Stimulated activated CD8-positive, alpha-beta memory T cell treated with anti-CD3 and anti-CD28 coated beads, Interleukin-4, amount 100 ng/mL, for 4 hours (primary cell): ENCODE data around the gene LRRC4C.

Experiments
- DNase-seq, 2 donors: peaks; one replicate each; pipeline ENCODE4 v3.0.0-alpha.2; 2020; ENCODE audit warnings: low read depth in 2 of 2, low spot score in 1 of 2

The LRRC4C gene

DNA sequence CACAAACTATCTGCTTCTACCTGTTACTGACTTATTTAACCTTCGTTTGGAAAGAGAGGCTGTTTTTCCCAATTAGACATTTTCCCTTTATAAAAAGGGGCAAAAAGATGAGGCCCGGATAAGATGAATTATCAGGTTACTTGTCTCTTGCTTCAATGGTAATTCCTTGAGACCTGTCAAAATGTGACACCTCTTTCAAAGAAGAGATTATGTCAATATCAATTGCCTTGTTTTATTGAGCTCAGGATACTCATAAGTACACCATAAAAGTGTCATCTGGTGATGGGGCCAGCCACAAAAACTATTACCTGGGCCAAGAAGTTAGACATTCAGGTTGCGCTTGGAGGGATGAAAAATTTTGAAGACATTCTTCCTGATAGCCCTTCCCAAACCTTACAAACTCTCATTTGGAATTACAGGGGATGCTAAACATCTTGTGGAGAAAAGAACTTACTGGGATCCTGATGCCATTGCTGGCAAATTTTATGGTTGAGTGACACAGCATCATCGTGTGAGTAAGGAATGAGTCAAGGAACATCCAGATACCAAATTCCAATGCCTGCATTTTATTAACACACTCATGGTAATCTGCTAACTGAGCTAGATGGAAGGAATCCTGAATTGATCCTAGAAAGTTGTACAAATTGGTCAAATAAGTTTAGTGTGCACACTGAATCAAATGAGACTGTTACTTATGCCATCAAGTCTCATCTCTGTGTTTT, 1071.2 kb downstream of the LRRC4C start:
- DNase-seq, result no peak

DNA sequence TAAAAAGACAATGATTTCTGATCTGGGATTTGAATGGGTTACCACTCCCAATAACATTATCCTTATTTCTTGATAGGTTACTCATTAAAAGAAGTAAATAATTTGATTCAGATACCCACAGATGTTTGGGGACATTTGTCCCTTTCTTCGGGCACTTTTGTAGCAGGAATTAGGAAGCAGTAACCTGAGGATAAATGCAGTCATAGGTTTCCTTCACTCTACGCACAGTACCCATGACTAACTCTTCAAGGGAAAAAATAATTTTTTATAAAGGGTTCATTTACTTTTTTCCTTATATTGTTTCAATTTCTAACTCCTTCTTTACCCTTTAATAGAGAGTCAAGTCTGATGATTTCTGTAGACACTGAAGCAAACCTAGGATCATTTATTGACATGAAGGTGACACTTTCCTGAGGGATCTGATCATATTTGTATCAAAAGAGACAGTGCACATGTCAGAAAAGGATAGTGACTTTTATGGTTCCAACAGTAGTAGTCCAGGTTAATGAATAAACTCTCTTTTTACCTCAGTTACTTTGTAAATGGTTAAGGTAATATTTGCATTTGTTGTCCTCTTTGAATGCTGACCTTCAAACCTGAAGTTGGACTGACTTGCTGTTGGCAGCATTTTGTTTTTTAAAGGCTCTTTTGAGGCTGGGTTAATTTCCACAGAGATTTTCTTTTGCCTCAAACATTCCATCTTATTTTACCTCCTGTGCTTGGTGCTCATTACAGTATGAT, 1072.0 kb downstream of the LRRC4C start:
- no peak for DNase-seq

DNA sequence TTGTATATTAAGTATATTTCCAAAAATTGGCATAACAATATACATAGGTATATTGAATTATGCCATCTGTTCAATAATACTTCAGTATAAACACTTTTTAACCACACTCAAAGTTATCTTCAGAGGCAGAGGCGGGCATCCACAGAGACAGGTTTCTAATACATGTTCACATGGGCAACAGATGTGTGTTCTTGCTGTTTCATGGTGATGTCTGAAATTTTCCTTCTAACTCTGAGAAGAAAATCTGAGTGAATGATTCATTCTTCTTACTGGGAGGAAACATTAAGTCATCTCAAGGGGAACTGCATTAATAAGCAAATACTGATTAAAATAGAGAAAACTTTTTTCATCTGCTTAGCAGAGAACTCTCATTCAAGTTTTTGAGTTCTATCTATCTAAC, 1074.5 kb downstream of the LRRC4C start:
- DNase-seq, result no peak

DNA sequence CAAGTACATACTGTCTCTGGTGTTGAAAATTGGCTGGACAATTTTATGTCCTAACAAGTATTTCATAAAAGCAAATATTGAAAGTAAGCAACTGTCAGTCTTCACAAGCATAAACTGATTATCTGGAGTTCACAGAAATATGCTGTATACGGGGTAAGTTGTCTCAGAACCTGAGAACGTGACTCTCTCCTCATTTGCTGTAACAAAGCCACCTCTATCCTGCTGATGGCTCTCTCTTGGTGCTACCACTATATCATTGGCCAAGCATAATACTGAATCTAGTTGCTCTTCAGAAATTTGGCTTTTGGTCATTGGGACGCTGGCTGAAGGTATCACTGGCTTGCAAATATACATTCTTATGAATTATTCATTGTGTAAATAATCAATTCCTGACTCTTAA, 1078.0 kb downstream of the LRRC4C start:
- DNase-seq, result no peak

DNA sequence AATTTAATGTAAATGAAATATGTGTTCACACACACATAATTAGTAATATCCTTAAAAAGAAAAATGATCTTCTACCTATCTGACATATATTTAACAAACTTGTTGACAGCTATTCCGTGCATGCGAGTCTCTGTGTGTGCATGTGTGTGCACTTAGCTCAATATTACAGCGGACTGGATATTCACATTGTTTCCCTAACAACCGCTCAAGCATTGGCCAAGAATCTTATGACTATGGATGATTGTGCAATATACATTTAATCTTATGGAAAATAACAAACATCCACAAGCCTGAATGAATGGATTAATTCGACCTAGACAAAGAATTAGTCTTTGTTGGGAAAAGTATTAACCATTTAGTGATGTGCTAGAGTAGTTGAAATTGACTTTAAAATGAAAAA, 1078.6 kb downstream of the LRRC4C start:
- DNase-seq, result no peak

DNA sequence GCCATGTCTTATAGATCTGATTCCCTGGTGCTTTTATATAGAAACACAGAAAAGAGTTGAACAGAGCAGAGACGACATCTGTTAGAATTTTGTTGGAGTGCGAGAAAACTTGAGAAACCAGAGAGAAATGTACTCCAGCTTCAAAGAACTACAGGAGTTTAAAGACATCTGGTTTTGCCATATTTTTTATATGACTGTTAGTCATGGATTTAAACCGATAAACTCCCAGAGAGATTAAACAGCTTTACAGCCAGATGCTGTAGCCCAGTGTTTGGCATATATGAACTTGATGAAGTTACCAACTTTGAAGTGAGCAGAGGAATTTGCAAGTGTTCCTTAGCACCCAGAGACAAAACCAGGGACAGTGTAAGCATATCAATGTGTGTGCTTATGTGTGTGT, 1083.1 kb downstream of the LRRC4C start:
- no peak for DNase-seq

DNA sequence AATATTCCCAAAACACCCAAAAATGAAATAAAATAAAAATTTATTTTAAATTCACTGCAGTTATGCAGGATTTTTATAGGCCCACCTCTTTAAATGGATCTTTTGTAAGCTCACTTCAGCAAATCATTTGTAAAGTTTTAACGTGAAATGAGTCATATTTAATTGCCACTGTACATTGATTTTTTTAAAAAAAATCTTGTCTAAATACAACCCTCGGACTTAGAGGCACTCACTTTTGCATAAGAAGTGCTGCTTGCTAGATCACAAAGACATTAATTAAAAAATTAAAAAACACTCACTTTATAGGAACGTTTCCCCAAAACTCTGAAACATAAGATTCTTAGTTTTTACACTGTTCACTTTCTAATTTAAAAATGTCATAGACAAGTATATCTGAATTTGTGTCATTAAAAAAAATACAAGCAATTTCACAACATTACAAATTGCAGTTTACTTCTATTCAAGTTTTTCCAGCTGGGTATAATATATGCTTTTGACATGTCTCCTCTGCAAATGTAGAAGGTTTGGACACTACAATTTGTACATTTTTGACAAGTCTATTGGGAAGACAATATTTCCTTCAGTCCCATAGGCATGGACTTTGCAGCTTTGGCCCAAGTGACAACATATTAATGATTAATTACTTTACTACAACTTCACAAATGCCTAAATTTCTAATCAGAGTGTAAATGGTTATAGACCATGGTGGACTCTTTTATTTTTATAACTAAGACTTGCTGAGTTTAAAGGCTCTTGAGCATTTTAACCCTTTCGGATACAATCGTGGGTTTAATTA, 1088.4 kb downstream of the LRRC4C start:
- no peak for DNase-seq

DNA sequence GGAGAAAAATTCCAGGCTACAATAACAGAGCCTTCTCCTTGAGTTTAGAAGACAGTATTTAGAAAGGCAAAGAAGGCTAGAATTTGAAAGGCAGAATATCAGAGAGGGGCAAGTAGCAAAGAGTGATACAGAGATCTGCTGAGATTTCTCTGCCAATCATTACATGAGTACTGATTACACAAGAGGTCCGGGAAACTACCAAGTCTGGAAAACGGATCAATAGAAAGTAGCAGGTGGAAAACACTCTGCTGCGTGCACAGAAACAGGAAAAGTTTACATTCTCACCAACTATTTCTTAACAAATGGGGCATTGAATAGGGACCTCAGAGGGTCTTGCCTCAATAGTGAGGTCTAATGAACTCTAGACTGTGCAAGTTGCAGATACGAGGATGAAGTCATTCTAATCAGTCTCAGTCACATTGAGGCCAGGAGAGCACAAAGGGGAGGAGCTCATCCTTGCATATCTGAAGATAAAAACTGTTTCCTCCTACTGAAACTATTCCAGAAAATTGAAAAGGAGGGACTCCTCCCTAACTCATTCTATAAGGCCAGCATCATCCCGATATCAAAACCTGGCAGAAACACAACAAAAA, 1099.2 kb downstream of the LRRC4C start:
- no peak for DNase-seq

DNA sequence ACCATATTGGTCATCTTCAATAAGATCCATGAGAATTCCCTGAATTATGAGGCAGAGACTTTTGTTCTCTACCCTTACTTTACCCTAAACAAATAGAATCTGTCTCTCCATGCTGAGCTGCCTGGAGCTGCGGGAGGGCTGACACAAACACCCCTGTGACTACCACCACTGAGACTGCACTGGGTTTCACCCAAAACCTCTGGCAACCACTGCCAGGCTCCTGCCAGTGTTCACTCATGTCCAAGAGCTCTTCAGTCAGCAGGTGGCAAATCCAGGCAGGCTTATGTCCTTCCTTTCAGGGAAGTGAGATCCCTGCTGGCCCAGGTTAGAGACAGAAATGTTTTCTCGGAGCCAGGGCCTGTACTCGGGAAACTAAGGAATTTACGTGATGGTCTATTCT, 1105.3 kb downstream of the LRRC4C start:
- no peak for DNase-seq

DNA sequence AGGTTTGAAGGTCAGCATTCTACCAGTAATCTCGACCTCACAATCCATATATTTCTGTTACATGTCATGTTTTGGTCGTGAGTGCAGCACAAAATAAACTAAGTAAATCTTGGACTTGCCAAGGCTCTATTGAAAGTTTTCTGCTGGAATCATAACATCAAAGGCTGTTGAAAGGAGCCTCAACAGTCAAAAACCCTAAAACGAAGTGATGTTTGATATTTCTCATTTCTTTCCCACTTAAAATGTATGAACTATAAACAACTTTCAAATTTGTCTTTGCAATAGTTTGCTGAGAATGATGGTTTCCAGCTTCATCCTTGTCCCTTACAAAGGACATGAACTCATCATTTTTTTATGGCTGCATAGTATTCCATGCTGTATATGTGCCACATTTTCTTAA, 1118.5 kb downstream of the LRRC4C start:
- no peak for DNase-seq

DNA sequence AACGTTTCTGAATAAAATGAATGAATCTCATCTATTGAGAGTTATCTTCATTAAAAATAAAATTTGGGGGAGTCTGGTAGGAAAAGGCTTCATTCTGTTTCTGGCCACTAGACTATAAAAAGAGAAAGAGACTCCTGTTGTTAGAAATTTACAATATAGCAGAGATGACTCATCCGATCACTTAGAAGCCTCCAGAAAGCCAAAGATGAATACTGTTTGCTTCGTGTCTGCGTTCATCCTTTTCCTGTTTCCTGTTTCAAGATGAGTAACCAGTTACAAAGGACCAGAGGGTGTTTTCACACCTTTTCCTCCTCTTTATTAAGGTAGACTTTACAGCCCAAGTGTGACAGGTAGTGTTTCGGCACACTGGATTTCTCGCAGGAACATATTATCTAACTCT, 1120.7 kb downstream of the LRRC4C start:
- no peak for DNase-seq

DNA sequence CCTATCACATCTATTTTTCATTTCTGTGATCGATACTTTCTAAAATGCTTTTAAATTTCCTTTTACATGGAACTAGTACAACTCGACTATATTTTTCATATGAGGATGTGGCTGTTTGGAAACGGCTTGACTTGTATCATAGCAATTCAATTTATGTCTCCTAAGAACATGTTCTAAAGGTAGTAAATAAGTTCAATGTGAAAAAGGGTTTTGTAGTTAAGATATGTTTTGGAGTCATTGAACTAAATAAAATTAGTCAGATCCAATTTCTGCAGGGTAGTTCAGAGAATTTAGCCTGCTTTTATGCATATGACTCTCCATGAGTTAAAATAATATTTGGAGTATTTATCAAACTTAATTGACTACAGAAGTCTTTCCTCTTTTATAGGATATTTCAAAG, 1121.4 kb downstream of the LRRC4C start:
- DNase-seq, result no peak

DNA sequence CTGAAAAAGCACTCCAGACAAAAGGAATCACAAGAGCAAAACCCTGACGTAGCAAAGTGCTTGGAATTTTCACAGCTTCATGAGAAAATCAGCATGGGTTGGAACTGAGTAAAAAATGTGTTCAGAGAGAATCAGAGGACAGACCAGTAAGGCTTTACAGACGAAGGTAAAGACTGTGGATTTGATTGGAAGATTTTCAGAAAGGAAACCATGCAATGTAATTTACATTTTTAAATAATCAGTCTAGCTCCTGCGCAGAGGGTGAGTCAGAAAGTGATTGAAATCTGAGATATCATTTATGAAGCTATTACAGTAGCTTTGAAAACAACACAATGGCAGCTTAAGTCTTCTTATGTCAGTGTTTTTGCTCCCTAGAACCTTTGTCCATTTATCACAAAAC, 1122.3 kb downstream of the LRRC4C start:
- DNase-seq, result no peak

DNA sequence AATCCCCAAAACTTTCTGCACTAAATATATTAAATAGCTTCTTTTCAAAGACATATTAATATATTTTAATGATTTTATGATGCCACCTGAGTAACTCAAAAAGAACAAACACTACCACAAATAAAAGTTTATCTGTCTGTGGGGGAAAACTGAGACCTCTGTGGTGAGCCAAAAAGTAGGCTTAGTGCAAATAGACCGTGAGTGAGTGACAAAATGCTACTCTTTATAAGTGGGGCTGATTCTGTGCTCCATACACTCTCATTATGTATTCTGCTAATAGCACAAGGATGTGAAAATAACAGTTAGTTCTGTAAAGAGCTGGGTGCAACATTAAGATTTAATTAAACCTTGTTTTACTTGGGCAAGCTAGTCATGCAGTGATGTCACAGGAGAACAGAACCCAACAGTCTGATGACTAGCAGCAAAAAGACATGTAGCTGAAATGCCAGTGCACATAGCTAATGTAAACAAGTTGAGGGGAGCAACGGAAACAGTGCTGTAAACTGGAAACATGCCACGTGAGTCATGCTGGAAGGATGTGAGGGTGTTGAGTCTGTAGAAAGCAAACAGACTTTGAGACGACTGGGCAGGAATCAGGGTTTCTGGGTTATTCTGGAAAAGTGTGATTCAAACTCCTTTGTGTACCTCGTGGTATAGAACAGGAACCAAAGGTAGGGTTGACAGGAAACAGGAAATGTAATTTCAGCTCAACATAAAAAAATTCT, 1130.4 kb downstream of the LRRC4C start:
- no peak for DNase-seq

DNA sequence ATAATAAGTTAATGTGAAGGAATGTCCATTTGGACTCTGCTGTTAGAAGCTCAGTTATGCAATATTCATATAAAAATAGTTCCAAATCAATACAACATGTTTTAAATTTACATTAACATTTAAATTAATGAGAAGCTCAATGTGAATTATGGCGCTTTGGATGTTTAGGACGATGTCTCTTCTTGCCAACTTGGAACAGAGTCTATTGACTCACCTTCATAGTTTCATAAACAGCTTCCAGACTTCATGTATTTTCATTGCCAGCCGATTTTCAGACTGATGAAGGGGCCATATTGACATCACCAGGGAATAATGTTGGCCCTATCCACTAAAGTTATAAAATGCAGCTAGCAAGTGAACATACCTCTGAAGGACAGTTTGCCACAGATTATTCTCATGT, 1136.2 kb downstream of the LRRC4C start:
- DNase-seq, result no peak

DNA sequence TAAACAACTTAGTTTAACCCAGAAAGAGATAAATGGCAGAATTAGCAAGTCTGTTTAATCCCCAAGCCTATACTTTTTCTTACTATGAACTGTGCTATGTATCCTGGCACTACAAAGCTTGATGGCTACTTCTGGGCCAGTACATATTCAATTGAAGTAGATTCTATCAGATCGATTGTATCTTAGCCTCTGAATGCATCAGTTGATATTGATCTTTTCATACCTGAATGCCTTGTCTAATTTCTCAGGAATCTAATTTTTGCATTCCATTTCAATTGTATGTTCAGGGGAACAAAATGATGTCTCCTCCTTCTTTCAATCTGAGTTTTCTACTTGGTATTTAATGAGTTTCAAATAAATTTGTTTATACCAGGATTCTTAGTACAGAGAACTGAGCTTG, 1137.9 kb downstream of the LRRC4C start:
- no peak for DNase-seq

DNA sequence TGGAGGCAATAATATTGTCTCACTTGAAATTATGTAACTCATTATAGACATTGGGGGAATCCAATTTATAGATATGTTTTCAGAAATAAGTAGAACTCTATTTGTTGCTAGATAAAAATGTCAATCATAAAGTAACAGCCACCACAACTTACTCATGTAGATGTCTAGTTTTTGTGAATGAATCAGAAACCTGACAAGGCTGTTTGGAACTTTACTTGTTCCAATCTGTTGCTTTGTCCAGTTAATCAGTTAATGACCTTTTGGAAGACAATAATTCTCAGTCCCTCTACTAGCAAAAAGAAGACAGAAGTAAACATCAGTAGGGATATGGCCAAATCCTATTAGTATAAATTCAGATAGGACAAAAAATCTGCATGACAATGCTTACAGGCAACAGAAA, 1143.3 kb downstream of the LRRC4C start:
- DNase-seq, result no peak

DNA sequence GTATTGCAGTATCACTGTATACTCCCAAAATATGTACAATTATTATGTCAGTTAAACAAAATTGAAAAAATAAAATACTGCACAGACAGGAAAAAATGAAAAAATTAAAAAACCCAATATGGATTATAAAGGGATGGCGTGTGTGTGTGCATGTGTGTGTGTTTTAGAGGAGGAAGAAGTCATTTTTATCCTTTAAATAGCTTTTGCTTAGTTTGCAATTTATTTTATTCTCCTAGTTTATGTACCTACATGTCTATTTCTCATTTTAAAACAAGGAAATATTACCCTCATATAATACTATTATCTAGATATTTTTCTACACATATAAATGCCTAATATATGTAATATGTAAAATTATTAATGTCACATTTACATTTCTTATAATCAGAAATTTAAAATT, 1144.3 kb downstream of the LRRC4C start:
- no peak for DNase-seq

DNA sequence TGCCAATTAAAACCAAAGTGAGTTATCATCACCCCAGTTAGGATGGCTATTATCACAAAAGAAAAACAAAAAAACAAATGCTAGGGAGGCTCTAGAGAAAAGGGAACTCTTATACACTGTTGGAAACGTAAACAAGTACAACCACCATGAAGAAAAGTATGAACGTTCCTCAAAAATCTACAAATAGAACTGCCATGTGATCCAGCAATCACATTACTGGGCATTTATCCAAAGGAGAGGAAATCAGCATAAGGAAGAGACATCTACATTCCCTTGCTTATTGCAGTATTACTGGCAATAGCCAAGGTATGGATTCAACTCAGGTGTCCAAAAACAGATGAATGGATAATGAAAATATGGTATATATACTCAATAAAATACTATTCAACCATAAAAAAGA, 1145.1 kb downstream of the LRRC4C start:
- DNase-seq, result no peak

DNA sequence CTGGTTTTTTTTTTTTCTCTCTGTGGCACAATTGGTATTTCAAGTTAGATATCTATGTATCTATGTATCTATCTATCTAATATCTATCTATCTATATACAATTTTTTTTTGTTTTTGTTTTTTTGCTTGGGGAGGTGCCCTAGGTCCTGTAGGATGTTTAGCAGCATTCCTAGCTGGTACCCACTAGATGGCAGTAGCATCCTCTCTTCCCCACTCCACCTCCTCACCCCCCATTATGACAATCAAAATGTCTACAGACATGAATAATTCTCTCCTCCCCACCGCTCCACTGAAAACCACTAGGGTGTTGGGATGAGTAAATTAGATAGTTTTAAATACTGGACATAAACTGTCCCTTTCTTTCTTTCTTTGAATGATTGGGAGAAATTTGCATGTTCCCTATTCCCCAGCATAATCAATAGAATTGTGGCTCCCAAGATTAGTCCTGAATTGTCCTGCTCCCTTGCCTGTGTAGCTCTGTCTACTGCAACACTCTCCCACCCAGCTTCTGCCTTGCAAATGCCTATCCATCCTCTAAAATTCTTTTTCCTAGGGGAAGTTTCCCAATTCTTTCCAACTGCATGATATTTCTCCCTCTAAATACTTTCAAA, 1152.4 kb downstream of the LRRC4C start:
- DNase-seq, result no peak

DNA sequence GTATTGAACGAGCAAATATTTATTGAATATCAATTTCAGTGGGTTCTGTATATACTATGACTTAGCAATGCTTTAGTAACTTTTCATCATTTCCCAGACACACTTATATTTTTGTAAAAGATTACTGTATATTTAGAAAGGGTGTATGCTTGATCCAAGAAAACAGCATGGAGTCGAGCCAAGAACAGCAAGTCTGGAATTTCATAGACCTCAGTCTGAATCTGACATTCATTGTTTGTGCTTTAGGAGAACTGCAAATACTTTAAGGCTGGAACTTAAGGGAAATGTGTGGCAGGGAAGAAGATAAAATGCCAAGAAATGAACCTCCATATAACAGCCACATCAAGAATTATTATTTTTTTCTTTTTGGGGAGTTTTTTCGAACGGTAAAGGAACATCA, 1156.8 kb downstream of the LRRC4C start:
- DNase-seq, result no peak
